Measurements from ENCODE around the gene TOP3B.

DNA sequence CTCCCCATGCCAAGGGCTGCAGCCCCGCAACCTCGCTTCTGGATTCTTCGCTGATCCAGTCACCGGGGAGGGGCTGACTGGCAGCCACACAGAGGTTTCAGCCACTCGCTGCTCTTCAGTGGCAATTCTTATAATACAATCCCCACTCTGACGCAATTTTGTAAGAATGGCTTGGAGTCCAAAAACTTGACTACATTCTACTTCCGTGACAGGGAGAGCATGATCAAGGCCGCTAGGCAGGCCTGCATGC lies 44.8 kb downstream of the TOP3B start:
- no peak for TF ChIP-seq CTCF (IDR thresholded peaks at IDR 0.05; ENCODE audit: low read depth, low read length, poor library complexity, severe bottlenecking)
- no peak for TF ChIP-seq EZH2phosphoT487 (IDR thresholded peaks at IDR 0.05; ENCODE audit: borderline replicate concordance, low read length)

Data from DOHH2 (cell line).